HG03066 (cell line): ENCODE measurements around the gene TLR8.
"Not testable (repeated sequence)": the region's sequence is repeated elsewhere in the genome, so short reads cannot be mapped to it uniquely, and the experiment has no call there.

Experiments used
- ATAC-seq: cut with Tn5 transposase; IDR thresholded peaks from one replicate; pipeline ENCODE4 v1.9.1; 2021; ENCODE audit warnings: low read depth; ENCODE audit not compliant: unreplicated experiment

TLR8 gene

DNA sequence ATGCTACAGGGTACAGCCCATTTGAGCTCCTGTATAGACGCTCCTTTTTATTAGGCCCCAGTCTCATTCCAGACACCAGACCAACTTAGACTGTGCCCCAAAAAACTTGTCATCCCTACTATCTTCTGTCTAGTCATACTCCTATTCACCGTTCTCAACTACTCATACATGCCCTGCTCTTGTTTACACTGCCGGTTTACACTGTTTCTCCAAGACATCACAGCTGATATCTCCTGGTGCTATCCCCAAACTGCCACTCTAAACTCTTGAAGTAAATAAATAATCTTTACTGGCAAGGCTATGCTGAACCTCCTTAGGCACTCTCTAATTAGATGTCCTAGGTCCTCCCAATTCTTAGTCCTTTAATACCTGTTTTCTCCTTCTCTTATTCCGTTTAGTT is 38.0 kb downstream of the TLR8 start:
- ATAC-seq, result not testable (repeated sequence)

DNA sequence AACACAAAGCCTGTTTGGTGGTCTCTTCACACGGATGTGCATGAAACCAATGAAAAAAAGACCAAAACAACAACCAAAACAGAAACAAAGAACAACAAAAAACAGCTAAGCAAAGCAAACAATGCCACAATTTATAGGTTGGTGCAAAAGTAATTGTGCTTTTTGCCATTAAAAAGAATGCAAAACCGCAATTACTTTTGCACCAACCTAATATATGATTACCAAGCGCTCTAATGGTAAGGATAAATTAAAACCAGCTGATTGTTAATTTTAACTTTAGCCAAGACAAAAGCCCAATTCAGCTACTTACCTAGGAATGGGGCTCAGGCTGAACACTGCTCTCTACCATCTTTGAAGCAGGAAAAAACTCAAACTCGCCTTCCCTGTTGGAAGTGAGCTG is 39.1 kb downstream of the TLR8 start:
- no peak for ATAC-seq

GRCh38 chrX:12946406-12946805 is 40.0 kb downstream of the TLR8 start:
- no peak for ATAC-seq

DNA sequence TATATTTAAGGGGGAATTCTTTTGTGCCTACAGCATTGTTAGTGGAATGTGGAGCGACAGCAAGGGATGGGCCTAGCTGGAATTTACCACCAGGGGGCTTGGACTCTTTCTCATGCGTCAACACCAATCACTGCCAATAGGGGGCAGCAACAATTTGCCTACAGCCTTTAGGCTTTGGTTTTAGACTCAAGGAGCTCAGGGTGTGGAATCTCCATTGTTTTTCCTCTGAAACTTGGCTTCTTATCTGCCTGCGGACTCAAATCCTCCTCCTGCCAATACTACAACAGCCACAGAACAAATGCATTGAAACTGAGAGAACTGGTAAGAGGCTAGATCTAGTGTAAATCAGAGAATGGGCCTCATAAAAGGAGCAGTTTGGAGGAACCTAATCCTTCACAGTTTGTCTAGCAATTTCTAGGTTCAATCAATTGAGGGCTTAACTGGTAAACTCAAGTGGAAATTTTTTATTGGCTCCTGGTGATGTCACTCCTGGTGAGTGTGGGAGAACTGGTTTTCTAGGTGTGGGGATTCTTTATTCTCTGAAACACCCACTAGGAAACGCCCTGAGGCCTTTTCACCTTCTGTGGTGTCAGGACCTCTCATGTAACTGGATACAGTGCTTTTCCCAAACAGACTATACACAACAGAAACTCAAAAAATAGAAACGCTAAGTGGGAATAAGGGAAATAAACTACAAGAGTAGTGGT is 40.6 kb downstream of the TLR8 start:
- no peak for ATAC-seq

DNA sequence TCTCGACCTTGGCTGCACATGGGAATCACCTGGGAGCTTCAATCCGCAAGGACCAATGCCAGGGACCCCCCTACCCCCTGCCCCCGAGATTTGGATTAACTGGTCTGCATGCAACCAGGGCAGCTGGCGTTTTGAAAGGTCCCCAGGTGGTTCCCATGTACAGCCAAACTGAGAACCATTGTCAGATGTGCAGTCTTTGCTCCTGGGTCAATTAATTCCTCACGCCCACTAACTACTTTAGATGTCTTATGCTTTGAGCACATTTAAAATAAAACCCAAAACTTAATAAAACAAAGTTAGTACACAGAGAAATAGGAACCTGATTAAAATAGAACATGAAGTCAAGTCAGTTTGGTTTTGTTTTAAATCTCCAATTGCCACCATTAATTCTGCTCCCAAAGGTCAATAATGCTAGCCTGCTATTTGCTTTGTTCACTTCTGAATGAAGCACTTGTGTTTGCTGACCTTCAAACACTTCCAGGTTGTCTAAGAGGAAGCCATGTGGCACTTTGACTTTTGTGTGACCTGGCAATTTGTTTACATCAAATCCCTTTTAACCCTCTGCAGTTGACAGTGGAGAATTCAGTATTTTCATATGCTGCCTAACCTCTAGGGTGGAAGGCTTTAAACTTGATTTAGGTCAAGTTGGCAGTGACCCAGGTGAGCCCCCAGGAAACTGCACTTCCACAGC is 41.3 kb downstream of the TLR8 start:
- no peak for ATAC-seq

DNA sequence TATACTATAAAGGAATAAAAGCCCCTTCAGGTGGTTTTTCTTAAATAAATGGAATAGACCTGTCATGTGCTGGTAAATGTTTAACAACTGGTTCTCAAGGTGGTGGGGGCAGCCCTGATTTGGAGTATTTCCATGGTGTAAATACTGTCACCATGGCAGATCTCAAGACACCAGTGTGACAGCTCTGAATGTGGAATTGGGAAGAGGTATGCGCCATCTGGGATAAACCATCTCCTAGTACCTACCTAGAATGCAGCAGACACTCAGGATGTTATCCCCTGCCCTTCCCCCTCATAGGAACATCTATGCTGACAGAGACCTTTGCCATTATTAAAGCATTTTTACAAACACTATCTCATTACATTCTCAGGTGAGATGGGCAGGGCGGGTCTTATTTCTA is 42.1 kb downstream of the TLR8 start:
- ATAC-seq, result no peak

DNA sequence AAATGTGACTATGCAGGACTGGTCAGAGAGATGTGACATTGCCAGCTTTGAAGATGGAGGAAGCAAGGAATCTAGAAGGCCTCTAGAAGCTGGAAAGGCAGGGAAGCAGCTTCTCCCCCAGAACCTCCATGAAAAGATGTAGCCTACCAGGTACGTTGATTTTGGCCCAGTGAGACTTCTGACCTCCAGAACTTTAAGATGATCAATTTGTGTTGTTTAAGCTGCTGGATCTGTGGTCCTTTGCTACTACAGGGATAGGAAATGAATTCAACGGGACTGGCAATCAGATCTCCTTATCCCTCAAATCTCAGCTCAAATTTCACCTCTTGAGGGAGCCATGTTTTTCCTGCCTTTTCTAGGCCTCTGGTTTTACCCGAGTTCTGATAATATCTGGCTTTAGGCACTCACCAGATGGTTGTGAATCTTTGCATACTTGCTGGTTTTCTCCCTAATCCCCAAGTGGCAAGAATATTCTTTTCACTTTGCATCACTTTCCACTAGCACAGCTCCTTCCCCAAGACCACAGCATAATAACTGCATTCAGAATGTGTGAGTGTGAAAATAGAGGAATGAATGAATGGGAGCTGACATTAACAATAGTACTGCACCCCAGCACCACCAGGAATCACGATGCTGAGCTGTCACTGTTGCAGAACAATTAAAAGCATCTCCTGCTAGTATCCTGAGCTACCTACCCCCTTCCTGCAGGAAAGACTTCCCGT is 42.9 kb downstream of the TLR8 start:
- no peak for ATAC-seq

- ATAC-seq, result no peak
Observed at GRCh38 chrX:12949927-12950656, 43.7 kb downstream of the TLR8 start.

- peak; percentile 60 for ATAC-seq
Observed at GRCh38 chrX:12950851-12951594, 44.6 kb downstream of the TLR8 start.

- no peak for ATAC-seq
Observed at GRCh38 chrX:12951595-12951975, 45.2 kb downstream of the TLR8 start.

DNA sequence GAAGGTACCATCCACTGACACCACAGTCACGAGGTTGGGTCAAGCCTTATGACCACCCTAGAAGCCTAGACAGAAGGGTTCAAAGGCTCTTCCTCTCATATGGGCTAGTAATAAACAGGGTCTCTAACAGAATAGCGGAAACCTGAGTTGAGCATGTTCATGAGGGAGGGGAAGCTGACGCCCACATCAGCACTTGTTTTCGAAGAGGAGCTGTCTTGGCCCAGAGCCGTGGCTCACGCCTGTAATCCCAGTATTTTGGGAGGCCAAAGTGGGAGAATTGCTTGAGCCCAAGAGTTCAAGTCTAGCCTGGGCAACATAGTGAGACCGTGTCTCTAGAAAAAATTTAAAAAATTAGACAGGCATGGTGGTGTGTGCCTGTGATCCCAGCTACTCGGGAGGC is 47.0 kb downstream of the TLR8 start:
- no peak for ATAC-seq

GRCh38 chrX:12954376-12954775 is 48.0 kb downstream of the TLR8 start:
- no peak for ATAC-seq

GRCh38 chrX:12954981-12955380 is 48.6 kb downstream of the TLR8 start:
- ATAC-seq, result no peak

GRCh38 chrX:12955882-12956703 is 49.7 kb downstream of the TLR8 start:
- ATAC-seq, result peak; percentile 44

- peak; percentile 62 for ATAC-seq
Observed at GRCh38 chrX:12956704-12957534, 50.5 kb downstream of the TLR8 start.

DNA sequence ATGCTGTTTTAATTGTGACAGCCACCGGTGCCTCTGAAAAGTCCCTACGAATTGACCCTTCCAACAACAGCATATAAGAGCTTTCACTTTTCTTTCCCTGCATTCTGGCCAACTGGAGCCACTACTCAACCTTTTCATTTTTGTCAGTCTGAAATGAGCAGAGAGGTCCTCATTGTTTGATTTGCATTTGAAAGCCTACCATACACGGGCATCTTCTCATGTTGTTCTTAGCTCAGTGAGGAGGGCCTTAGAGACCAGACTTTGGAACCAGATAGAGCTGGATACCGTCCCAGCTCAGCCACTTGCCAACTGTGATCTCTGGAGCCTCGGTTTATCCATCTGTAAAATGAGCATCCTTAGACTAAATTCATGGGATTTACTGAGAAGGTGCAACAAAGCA is 51.6 kb downstream of the TLR8 start:
- ATAC-seq, result no peak

- ATAC-seq, result no peak
Observed at GRCh38 chrX:12958461-12958860, 52.0 kb downstream of the TLR8 start.

- ATAC-seq, result no peak
Observed at GRCh38 chrX:12961196-12961718, 54.8 kb downstream of the TLR8 start.
